NCI-H1105 (cell line): Measurements from ENCODE around the gene CPED1.

Experiments
- DNase-seq: peaks from one replicate; lab custom pipeline; 2025; lab: John Stamatoyannopoulos, UW

The CPED1 gene

DNA sequence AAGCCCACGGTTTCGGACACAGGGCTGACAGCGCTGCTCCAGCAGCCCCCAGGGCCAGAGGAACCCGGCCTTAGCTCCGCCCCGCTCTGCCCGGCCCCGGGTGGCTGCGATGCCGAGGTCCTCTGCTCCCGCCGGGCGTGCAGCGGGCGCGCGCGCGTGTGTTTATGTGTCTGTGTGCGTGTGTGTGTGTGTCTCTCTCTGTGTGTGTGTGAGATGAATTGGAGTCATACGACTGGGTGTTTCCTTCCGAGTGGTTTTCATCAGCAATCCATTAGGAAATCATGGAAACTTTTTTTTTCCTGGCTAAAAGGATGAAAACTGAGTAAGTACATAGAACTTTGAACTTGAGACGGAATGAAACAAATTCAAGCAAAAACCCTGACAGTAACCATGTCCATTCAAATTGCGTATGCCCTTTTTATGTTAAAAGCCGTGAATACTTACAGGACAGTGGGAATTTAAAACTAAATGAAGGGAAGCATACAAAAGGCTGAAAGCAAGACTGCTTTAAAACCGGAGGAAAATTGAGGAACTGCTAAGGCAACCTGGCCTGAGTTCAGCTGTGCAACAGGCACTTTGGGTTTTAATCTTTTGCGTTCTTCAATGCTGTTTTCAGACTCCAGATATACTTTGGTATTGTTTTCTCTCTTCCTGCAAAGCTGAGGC is at the start of gene CPED1:
TSS of gene CPED1 (plus strand) at position 121 of the 666 bp plus-strand sequence. CDS start 911 bp downstream, outside the sequence.
- peak; percentile 40 for DNase-seq

- DNase-seq = no peak
Observed at GRCh38 chr7:120939345-120939744, 49.2 kb upstream of the CPED1 start.

GRCh38 chr7:120941064-120941463 is 47.4 kb upstream of the CPED1 start:
- no peak for DNase-seq

- DNase-seq = no peak
Observed at GRCh38 chr7:120941856-120942255, 46.7 kb upstream of the CPED1 start.

GRCh38 chr7:120942861-120943260 is 45.6 kb upstream of the CPED1 start:
- DNase-seq = no peak

DNA sequence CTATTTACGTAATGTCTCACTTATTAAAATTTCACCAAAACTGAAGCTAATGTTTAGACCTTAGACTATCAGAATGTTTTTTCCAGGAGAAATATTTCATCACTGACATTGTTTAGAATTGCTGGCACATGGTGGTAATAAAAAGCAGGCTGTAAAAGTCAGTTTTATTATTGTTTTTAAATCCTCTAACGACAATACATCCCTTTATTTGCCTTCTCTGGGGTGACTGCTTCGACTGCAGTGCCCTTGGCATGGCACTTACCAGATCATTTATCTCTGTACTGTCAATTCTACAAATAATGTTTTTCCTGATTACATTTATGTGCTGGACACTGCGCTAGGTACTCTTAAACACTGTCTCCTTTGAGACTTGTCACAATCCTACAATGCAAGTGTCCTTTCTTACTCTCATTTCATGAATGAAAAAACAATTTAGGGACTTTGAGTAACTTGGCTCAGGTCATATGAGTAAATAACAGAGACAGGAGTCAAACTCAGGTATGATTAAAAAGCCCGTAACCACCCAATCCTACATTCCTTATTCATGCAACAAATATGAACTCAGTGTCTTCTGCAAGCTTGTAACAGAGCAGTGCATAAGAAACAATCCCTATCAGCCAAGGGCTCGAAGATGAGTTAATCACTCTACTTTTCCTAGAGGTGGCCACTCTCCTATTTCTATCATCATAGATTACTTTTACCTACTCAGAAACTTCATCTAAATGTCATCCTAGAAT is 43.5 kb upstream of the CPED1 start:
- no peak for DNase-seq

- DNase-seq = no peak
Observed at GRCh38 chr7:120947980-120948379, 40.5 kb upstream of the CPED1 start.

DNA sequence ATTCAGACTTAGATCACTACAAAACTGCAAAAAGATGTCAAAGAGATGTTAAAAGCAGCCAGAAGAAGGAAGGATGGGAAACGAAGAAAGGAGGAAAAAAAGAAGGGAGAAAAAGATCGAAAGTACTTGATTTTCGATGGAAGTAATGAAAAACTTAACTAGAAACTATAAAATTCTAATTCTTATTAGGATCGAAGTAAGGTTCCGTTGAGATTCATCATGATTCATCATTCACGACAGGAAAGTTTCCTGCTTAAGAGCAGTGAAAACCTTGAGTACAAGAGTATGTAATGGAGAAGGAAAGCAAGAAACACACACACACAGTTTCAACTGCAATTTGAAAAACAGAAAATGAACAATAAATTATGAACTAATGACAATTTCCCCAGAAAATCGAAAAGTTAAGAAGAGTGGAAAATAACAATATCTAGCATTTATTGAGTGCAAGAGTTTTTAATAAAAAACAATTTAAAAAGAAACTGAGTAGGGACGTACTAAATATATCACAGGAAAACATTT is 39.1 kb upstream of the CPED1 start:
- DNase-seq = no peak

GRCh38 chr7:120949998-120950538 is 38.4 kb upstream of the CPED1 start:
- DNase-seq = no peak

GRCh38 chr7:120950539-120951308 is 37.8 kb upstream of the CPED1 start, which contains the start of gene ING3:
ING3 (plus strand) TSS chr7:120950777; CDS start chr7:120950897, 120 bp downstream.
- peak; percentile 98 for DNase-seq

GRCh38 chr7:120951309-120951699 is 37.2 kb upstream of the CPED1 start:
- DNase-seq = no peak

- DNase-seq = no peak
Observed at GRCh38 chr7:120951826-120952225, 36.7 kb upstream of the CPED1 start.

DNA sequence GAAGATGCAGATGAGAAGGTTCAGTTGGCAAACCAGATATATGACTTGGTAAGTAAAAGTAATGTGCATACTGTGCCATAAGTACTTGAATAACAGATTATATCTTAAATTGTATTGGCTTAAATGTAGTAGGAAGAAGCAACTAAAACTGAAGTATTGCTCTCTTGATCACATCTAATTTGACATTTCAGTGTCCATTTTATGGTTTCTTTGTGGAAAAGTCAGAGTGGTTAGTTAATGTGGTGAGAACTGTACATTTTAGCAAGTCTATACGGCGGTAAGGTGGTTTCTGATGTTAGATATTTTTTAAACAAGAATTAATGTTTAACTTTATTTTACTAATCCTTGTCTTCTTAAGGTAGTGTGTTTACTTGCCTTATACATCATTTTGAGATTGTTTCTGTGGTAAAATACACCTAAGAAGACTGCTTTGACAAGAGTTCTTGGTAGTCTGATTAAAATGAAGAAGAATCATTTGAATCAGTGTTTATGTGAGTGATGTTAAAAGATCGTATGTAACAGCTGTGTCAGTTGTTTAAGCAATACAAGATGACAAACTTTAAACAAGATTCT is 32.8 kb upstream of the CPED1 start:
- DNase-seq = no peak

GRCh38 chr7:120959929-120960484 is 28.5 kb upstream of the CPED1 start:
- no peak for DNase-seq

- no peak for DNase-seq
Observed at GRCh38 chr7:120960714-120961113, 27.8 kb upstream of the CPED1 start.

DNA sequence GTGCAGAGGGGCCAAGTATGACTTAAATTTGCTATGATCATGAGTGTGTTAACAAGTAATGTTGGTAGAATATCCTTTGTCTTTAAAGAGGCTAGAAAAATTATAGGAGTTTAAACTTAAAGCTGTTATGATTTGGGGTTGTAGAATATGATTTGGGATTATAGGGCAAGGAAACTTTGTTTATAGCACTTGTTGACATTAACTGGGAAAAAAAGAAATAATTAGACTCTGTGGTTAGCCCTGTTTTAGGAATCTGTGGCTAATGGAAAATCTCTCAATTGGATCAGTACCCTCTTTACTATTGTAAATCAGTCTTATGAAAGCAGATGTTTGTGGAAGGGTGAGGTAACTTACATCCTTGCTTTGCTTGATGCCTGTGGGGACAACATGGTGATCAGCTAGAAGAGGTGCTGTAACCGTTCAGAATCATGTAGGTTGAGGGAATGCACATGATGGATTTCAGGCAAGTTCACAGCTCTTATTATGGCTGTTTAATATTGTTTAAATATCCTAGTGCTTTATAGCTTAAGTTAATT is 26.8 kb upstream of the CPED1 start:
- no peak for DNase-seq

- no peak for DNase-seq
Observed at GRCh38 chr7:120964088-120964487, 24.4 kb upstream of the CPED1 start.

DNA sequence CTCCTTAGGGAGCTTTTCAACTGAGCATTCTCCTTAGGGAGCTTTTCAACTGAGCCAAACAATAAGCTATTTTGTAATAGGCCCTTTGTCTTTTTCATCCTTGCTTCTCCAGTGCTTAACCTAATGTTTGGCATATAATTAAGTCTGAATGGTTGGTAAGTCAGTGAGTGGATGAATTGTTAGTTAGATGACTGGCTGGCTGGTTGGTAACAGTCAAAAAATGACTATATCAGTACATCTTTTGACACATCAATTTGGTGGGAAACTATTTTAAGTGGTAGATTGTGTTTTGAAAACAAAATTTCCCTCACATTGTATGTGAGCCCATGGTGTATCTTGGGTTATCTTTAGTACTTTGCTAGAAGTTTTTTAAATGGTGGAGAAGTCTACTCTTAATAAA is 21.6 kb upstream of the CPED1 start:
- no peak for DNase-seq

DNA sequence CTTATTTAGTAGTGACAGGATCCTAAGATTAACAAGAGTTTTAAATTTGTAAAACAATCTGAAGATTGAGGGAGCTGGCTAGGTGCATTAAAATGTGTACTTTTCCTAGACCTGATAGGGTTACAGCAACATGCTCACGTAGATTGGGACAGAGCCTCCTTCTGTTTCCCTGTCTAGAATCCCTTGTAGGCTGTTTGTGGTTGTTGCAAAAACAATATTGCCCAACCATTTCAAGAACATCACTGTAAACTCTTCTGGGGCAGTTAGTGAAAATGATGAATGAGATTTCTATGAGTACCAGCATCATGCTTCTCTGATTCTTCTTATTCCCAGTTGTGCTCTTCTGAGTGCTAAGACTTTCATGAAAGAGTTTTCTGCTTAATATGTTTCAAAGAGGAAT is 14.7 kb upstream of the CPED1 start:
- DNase-seq = no peak

DNA sequence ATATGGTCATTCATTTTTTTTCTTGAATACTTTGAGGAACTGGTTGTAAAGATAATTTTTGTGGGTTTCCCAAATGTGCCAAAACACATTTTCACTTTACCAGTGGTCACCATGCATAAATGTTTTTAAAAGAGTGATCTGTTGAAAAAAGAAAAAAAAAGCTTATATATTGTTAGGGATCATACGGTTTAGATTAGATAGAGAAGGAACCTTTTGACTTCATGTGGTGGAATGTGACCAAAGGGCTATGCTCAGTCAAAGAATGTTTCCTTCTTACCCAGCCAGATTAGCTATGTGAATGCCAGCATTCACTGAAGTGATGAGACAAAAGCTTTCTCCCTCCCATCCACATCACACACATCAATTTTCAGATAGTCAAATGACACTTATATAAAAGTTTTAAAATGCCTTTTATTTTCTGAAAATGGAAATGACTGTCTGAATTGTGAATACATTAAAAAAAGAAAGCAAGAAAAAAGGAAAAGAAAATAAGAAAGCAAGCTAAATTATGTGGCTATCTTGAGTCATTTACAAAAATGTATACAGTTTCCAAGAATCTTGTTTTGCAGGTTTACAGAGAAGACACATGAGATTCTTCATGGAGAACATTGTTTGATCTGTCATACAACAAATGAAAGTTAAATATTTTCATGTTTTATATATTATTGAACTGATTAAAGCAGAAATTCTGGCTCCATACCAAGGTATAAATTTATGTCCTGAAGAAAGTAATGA is 8.6 kb upstream of the CPED1 start:
- DNase-seq = no peak

DNA sequence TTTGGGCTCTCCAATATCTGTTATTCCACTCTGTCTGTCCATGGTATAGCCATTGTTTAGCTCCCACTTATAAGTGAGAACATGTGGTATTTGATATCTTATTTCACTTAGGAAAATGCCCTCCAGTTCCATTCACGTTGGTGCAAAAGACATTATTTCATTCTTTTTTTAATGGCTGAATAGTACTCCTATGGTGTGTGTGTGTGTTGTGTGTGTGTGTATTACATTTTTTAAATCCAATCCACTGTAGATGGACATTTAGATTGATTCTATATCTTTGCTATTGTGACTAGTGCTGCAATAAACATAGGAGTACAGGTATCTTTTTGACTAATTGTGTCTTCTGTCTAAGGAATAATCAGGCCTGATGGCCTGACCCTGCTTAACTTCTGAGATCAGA is 7.4 kb upstream of the CPED1 start:
- no peak for DNase-seq
